A549 (cell line): ENCODE data around the gene RBM12.

Experiments used
- CHD4 ChIP-seq: fragments of 200-600 bp; sonication (generic); IDR thresholded peaks from 2 replicates; pipeline ENCODE4 v1.6.1; 2016; ENCODE audit warnings: antibody characterized with exemption, mild to moderate bottlenecking, borderline replicate concordance
- CTCF ChIP-seq: fragments of >200 bp; sonication (Bioruptor Twin); formaldehyde crosslinking; IDR thresholded peaks from 3 replicates; pipeline ENCODE4 v1.5.1; 2016
- FOSL2 ChIP-seq, 2 experiments: fragments of 450-650 bp in 1 of 2; fragments of >200 bp in 1 of 2; sonication (Bioruptor Twin) in 1 of 2; formaldehyde crosslinking; IDR thresholded peaks; 2 replicates each; pipeline versions ENCODE4 v1.5.0 to v1.6.1; 2016 to 2020; ENCODE audit warnings: mild to moderate bottlenecking in 1 of 2, moderate library complexity in 1 of 2
- MAFK ChIP-seq: fragments of 450-650 bp; IDR thresholded peaks from 2 replicates; pipeline ENCODE4 v1.6.1; 2014; ENCODE audit not compliant: partially characterized antibody
- MAX ChIP-seq: IDR thresholded peaks from 2 replicates; pipeline ENCODE4 v1.6.1; 2012
- MYC ChIP-seq: IDR thresholded peaks from 2 replicates; pipeline ENCODE4 v1.6.1; 2012; ENCODE audit warnings: mild to moderate bottlenecking, inconsistent platforms, low read length, improper control_type of control experiment, borderline replicate concordance
- POLR2A ChIP-seq: IDR thresholded peaks from 2 replicates; pipeline ENCODE4 v1.6.1; 2012; ENCODE audit warnings: mild to moderate bottlenecking, low read length
- POLR2AphosphoS2 ChIP-seq: conservative IDR thresholded peaks from 2 replicates; pipeline ENCODE4 v1.6.1; 2012; ENCODE audit warnings: low read length, improper control_type of control experiment, inconsistent platforms
- TF ChIP-seq, protein P1 (sequence below): fragments of 200-600 bp; sonication (generic); IDR thresholded peaks from 2 replicates; pipeline ENCODE4 v1.6.1; 2016; ENCODE audit warnings: antibody characterized with exemption, mild to moderate bottlenecking, moderate library complexity

DNA sequence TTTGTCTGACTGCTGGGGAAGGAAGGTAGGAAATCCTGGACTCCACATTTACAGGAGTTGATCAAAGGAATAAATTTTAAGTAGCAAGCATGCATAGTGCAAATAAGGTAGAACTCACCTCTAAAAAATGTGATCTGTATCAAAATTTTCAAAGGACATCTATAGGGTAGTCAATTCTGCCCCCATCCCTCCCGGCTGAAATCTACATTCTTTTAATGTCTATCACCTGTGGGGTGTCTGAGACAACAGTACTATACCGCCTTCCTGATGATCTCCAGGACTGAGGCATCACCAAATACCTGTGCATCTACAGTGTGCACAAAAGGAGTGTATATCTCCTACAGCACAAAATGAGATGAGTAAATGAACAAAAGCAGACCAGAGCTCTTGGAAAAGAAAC, 19.9 kb downstream of the RBM12 start:
- no peak for TF ChIP-seq POLR2AphosphoS2
- TF ChIP-seq MAFK, result no peak
- TF ChIP-seq MYC, result no peak
- TF ChIP-seq MAX, result no peak
- no peak for TF ChIP-seq CTCF
- TF ChIP-seq FOSL2 (IDR thresholded peaks at IDR 0.05), result no peak
- no peak for TF ChIP-seq FOSL2 (CRISPR knock-in tag; IDR thresholded peaks at IDR 0.05)
- no peak for TF ChIP-seq POLR2A
- TF ChIP-seq, protein P1, sequence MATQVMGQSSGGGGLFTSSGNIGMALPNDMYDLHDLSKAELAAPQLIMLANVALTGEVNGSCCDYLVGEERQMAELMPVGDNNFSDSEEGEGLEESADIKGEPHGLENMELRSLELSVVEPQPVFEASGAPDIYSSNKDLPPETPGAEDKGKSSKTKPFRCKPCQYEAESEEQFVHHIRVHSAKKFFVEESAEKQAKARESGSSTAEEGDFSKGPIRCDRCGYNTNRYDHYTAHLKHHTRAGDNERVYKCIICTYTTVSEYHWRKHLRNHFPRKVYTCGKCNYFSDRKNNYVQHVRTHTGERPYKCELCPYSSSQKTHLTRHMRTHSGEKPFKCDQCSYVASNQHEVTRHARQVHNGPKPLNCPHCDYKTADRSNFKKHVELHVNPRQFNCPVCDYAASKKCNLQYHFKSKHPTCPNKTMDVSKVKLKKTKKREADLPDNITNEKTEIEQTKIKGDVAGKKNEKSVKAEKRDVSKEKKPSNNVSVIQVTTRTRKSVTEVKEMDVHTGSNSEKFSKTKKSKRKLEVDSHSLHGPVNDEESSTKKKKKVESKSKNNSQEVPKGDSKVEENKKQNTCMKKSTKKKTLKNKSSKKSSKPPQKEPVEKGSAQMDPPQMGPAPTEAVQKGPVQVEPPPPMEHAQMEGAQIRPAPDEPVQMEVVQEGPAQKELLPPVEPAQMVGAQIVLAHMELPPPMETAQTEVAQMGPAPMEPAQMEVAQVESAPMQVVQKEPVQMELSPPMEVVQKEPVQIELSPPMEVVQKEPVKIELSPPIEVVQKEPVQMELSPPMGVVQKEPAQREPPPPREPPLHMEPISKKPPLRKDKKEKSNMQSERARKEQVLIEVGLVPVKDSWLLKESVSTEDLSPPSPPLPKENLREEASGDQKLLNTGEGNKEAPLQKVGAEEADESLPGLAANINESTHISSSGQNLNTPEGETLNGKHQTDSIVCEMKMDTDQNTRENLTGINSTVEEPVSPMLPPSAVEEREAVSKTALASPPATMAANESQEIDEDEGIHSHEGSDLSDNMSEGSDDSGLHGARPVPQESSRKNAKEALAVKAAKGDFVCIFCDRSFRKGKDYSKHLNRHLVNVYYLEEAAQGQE, result no peak
- TF ChIP-seq CHD4, result no peak
